HT1080 (cell line): ENCODE measurements around the gene LCE3B. TPM values are rescaled to one million over a fixed set of nuclear protein-coding genes. Genes with fewer than 3 reads are reported as not detected.

Experiments
- DNase-seq: peaks from one replicate; pipeline ENCODE4 v3.0.0-alpha.2; 2015; ENCODE audit warnings: low read depth
- small RNA-seq: library from RNA; depleted of rRNA; stranded (forward); fragments of <200 nt; gene quantifications from one replicate; pipeline ENCODE3, GENCODE V24; 2014
- total RNA-seq: library from RNA; depleted of rRNA; stranded (reverse); fragments of >200 nt; shearing (Covaris generic); gene quantifications from 2 replicates; pipeline ENCODE4 v1.2.3, GENCODE V29; 2014; rRNA removed

The LCE3B gene
- total RNA-seq, 1 experiment from 2014 or later: not detected

DNA sequence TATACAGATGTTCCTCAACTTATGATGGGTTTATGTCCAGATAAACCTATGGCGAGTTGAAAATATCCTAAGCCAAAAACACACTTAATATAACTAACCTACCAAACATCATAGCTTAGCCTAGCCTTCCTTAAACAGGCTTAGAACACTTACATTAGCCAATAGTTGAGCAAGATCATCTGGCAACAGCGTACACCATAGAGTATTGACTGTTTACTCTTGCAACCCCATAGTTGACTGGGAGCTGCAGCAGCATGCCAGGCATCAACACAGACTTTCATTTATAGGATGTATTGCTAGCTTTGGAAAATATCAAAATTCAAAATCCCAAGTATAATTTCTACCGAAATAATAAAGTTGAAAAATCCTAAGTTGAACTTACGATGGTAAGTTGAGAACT lies 44.1 kb downstream of the LCE3B start:
- DNase-seq: no peak

DNA sequence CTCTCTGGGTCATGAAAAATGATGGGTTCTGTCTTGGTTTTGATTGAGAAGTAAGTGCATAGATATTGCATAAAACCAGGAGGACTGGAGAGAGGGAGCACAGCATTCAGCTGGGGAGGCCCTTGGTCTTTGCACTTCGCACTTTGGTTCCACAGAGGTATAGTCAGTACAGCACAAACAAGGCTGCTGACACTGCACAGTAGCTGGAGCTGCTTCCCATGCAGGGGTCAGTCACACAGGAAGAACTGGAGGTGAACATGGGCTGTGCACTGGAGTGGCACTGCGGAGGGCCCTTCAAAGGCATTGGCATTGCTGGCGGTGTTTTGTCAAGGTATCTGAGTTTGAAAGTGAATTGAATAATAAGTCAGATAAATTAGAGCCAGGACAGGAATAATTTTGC lies 45.0 kb downstream of the LCE3B start:
- no peak for DNase-seq

- no peak for DNase-seq
Measured at GRCh38 chr1:152663098-152663497, 49.5 kb downstream of the LCE3B start, which contains the start of gene LCE2D. LCE2D (plus strand) TSS chr1:152663380; CDS start chr1:152664106, 726 bp downstream.

Small RNAs within 50 kb of the gene (small RNA-seq; reads per million reads assigned to genes)
- gene LCE3A (not detected), gene LCE3B (not detected)

Other genes starting within 250 kb of the LCE3B start
- gene CRNN, start 199.5 kb upstream of the LCE3B start, total RNA-seq: not detected in 2 replicates
- gene LCE5A, start 103.0 kb upstream of the LCE3B start, total RNA-seq: not detected in 2 replicates
- not detected in 2 replicates for gene CRCT1, start 99.3 kb upstream of the LCE3B start, total RNA-seq
- gene LCE3E, start 47.0 kb upstream of the LCE3B start, total RNA-seq: not detected in 2 replicates
- gene LCE3D, start 33.3 kb upstream of the LCE3B start, total RNA-seq: not detected in 2 replicates
- gene LCE3C, start 13.6 kb upstream of the LCE3B start, total RNA-seq: not detected in 2 replicates
- gene LCE3A, start 9.3 kb downstream of the LCE3B start, total RNA-seq: not detected in 2 replicates
- not detected in 2 replicates for gene LCE2D, start 49.6 kb downstream of the LCE3B start, total RNA-seq
- gene LCE2C, start 61.5 kb downstream of the LCE3B start, total RNA-seq: not detected in 2 replicates
- gene LCE2B, start 72.3 kb downstream of the LCE3B start, total RNA-seq: not detected in 2 replicates
- 0.47 and 3.0 TPM in 2 replicates for gene LCE2A, start 84.5 kb downstream of the LCE3B start, total RNA-seq
- not detected in 2 replicates for gene LCE4A, start 94.3 kb downstream of the LCE3B start, total RNA-seq
- gene KPRP, start 144.2 kb downstream of the LCE3B start, total RNA-seq: not detected in 2 replicates
- gene LCE1F, start 161.3 kb downstream of the LCE3B start, total RNA-seq: not detected in 2 replicates
- 0.43 TPM in 1 of 2 replicates, not detected in the other for gene LCE1E, start 172.4 kb downstream of the LCE3B start, total RNA-seq
- not detected in 2 replicates for gene LCE1D, start 182.9 kb downstream of the LCE3B start, total RNA-seq
- not detected in 2 replicates for gene LCE1C, start 192.8 kb downstream of the LCE3B start, total RNA-seq
- not detected in 2 replicates for gene LCE1B, start 198.2 kb downstream of the LCE3B start, total RNA-seq
- not detected in 2 replicates for gene LCE1A, start 213.7 kb downstream of the LCE3B start, total RNA-seq
- gene LCE6A, start 229.0 kb downstream of the LCE3B start, total RNA-seq: not detected in 2 replicates
- not detected in 2 replicates for gene LCE7A, start 246.2 kb downstream of the LCE3B start, total RNA-seq